ENCODE measurements around the gene OR10J4.

OR10J4 gene

DNA sequence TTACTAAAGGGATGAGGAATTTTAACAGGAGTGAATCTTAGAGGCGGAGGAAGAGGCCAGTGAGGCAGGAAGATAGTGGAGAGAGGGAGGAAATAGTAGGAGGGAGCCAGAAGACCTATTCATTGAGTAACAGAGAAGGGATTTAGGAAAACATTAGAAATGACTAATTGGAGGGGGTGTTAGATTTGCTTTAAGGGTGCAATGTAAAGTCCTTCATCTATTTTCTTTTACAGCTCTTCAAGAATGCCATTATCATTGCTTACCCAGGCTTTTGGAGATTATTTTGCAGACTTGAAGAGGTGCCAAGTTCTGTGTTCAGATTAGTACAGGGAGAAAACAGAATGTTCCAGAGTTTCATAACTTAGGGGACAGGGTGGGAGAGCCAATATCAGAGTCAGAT lies 41.3 kb downstream of the OR10J4 start:
- Histone ChIP-seq H3K4me3 (ENCODE audit: low read depth, low read length) (no peak overlapping the region), H3K36me3 (no peaks in the 10 kb centered on the region), H3K4me1 (no peaks in the 10 kb centered on the region), H3K27me3 (no peaks in the 10 kb centered on the region), H3K9me3 (no peaks in the 10 kb centered on the region)
- TF ChIP-seq CTCF (IDR thresholded peaks at IDR 0.05; ENCODE audit: low read depth, low read length): no peak
- DNase-seq: no peak

DNA sequence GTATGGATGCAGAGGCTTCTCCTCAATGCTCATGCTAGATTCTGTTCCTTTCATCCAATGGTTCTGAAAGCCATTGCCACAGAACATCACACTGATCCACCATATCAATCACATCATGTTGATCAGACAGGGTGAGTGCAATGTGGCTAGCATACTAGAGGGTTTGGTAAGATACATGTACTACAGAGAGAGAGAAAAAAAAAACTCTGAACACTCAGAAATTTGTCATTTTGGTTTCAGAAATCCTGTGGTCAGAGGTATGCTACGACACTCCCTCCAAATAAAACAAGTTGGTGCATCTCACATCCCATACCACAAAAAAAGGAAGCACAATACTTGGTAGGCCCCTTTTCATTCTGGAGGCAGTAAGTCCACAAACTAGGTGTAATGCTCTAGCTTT lies 42.9 kb downstream of the OR10J4 start:
- Histone ChIP-seq H3K36me3 (no peaks in the 10 kb centered on the region), H3K9me3 (no peaks in the 10 kb centered on the region), H3K4me1 (no peaks in the 10 kb centered on the region), H3K4me3 (ENCODE audit: low read depth, low read length) (no peak overlapping the region), H3K27me3 (no peaks in the 10 kb centered on the region)
- no peak for DNase-seq
- no peak for TF ChIP-seq CTCF (IDR thresholded peaks at IDR 0.05; ENCODE audit: low read depth, low read length)
